GM21786 (cell line): ENCODE results near the gene ZNF497.
"Not testable (repeated sequence)": the region's sequence is repeated elsewhere in the genome, so short reads cannot be mapped to it uniquely, and the experiment has no call there.

Experiments used
- ATAC-seq: cut with Tn5 transposase; IDR thresholded peaks from one replicate; pipeline ENCODE4 v1.9.1; 2021; ENCODE audit not compliant: unreplicated experiment

The ZNF497 gene

DNA sequence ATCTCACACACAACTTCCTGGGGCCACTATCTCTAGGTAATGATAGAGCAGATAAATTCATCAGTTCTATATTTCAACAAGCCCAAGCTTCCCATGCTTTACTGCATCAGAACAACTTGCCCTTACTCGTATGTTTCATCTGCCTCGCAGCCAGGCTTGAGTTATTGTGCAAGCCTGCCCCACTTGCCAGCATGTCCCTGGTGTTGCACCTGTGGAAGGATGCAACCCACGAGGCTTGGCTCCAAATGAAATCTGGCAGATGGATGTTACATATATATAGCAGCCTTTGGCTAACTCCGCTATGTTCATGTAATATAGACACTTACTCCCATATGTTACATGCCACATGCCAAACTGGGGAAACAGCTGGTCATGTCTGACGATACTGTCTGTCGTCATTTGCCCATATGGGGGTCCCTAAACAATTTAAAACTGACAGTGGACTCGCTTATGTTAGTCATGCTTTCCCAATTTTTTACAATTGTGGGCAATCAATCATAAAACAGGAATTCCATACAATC lies 51.1 kb downstream of the ZNF497 start:
- ATAC-seq: no peak

DNA sequence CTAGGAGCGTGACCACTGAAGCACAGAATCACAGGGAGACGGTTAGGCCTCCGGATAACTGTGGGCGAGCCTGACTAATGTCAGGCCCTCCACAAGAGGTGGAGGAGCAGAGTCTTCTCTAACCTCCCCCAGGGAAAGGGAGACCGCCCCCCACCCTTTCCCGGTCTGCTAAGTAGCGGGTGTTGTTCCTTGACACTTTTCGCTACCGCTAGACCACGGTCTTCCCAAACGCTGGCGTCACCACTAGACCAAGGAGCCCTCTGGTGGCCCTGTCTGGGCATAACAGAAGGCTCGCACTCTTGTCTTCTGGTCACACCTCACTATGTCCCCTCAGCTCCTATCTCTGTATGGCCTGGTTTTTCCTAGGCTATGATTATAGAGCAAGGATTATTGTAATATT lies 51.9 kb downstream of the ZNF497 start:
- not testable (repeated sequence) for ATAC-seq

DNA sequence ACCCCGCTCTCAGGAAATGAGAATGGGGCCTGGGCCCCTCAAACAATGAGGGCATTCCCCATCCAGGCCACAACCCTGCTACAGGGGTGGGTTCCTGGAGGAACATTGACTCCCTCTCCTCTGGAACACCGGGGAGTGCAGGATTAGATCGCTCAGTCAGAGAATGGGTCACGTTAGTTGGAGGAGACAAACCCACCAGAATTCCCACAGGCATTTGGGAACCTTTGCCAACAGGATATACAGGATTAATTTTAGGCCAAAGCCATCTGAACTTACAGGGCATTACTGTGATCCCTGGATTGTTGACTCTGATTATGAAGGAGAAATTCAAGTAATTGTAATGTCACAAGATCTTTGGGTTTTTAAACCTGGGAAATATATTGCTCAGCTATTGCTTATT lies 54.8 kb downstream of the ZNF497 start:
- no peak for ATAC-seq

DNA sequence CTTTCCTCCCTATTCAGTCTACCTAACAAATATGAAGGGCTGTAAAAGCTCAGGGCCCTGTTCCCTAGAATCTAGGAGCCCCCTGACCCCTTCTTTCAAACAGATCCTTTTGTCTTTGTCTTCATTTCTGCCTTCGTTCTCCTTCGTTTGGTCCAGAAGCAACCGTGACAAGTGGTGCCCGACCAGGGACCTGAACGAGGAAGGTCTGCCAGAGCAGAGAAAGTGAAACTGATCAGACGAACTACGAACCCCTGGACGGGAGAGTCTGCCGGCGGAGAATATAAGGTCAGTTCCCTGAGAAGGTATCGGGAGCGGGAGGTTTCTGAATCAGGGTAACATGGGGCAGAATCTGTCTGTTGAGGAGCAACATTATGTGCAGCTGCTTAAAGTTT lies 56.6 kb downstream of the ZNF497 start:
- no peak for ATAC-seq

DNA sequence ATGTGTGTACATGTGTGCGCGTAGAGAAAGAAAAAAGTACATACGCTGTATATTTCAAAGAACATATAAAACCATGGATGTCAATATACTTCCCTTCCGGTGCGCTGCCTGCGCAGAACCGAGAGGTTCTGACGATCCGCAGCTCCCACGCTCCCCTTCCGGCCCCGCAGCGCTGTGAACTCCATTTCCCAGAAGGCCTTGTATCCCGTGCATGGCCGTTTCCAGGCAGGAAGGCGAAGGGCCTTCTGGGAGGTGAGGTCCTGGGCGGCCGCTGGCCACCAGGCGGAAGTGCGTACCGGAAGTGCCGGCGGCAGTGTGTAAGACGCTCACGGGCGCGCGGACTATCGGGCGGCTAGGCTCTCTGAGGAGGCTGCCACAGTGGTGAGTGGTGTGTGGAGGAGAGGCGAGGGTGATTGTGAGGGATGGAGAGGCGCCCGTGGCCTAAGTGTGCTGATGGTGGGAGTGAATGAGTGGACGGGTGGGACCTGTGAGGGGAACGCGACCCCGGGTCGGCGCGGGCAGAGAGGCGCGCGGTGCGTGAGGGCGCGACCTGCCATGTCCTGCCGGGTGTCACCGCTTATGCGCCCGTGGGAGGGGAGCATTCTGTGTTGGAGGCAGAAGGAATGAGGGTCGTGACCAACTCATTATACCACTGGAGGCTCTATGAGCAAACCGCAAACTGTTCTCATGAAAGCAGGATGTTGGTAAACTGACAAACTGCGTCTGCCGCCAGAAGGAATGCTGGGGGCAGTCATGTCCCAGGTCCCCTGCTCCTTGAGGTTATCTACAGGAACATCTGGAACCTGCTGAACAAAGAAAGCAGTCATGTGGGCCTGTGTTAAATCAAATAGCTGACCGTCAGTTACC lies 57.3 kb downstream of the ZNF497 start, which contains the start of gene ERVK3-1:
Gene ERVK3-1, plus strand, starts transcription at position 313 of the 867 bp plus-strand sequence. CDS start 6,792 bp downstream, outside the sequence.
- peak; percentile 95 for ATAC-seq

- no peak for ATAC-seq
Measured at GRCh38 chr19:58304748-58305064, 57.8 kb downstream of the ZNF497 start.
